ENCODE results near the gene STXBP4. TPM values are rescaled to one million over a fixed set of nuclear protein-coding genes. Genes with fewer than 3 reads are reported as not detected.

Gene STXBP4
- total RNA-seq, 1 experiment from 2014 or later, result 12.0 TPM

GRCh38 chr17:55172612-55173011 lies 204.0 kb downstream of the STXBP4 start (continued):
- TF ChIP-seq ERG (CRISPR knock-in tag; IDR thresholded peaks at IDR 0.05), result no peak
- no peak for TF ChIP-seq ATF1 (CRISPR knock-in tag; IDR thresholded peaks at IDR 0.05)
- no peak for TF ChIP-seq EMX1 (CRISPR knock-in tag; IDR thresholded peaks at IDR 0.05)
- TF ChIP-seq ZNF219 (CRISPR knock-in tag; IDR thresholded peaks at IDR 0.05; ENCODE audit: borderline replicate concordance), result no peak
- TF ChIP-seq E2F1 (CRISPR knock-in tag; IDR thresholded peaks at IDR 0.05), result no peak

- peaks cover 17% of the 10 kb centered on the region for H3K36me3 Mint-ChIP-seq
- no peak overlapping the region for H3K4me3 Mint-ChIP-seq
- peaks cover 19% of the 10 kb centered on the region for H3K9me3 Mint-ChIP-seq
- no peak for ATAC-seq
- H3K27me3 Mint-ChIP-seq (ENCODE audit: low read depth), result no peaks in the 10 kb centered on the region
- CTCF ChIA-PET, result no interaction called here
- 0 out of 2 replicates have a peak, but pooled peaks cover 3% of the 10 kb centered on the region for H3K4me1 Mint-ChIP-seq
- no peak overlapping the region for H3K27ac Mint-ChIP-seq
- POLR2A ChIA-PET, result no interaction called here
- no peak for DNase-seq (ENCODE audit: low spot score)
- TF ChIP-seq PRDM15 (CRISPR knock-in tag; IDR thresholded peaks at IDR 0.05) (no peak), E2F1 (CRISPR knock-in tag; IDR thresholded peaks at IDR 0.05) (no peak), ZNF263 (CRISPR knock-in tag; IDR thresholded peaks at IDR 0.05; ENCODE audit: low read depth) (no peak), NFATC4 (CRISPR knock-in tag; IDR thresholded peaks at IDR 0.05) (no peak), CREB1 (CRISPR knock-in tag; IDR thresholded peaks at IDR 0.05) (no peak), SMAD3 (CRISPR knock-in tag; IDR thresholded peaks at IDR 0.05; ENCODE audit: borderline replicate concordance) (no peak), TEAD4 (CRISPR knock-in tag; IDR thresholded peaks at IDR 0.05) (no peak), STAT6 (CRISPR knock-in tag; conservative IDR thresholded peaks at IDR 0.05; ENCODE audit: low read depth) (no peak), ZNF671 (CRISPR knock-in tag; IDR thresholded peaks at IDR 0.05) (no peak), CBFB (CRISPR knock-in tag; IDR thresholded peaks at IDR 0.05; ENCODE audit: low read depth) (no peak), FOXP4 (CRISPR knock-in tag; IDR thresholded peaks at IDR 0.05) (no peak), MYBL2 (CRISPR knock-in tag; IDR thresholded peaks at IDR 0.05) (no peak)
These were observed 205.6 kb downstream of the STXBP4 start for GRCh38 chr17:55174133-55174532.

All from WTC11 (cell line).